IMR-90 (cell line): Measurements from ENCODE around the gene SSR2. TPM values are rescaled to one million over a fixed set of nuclear protein-coding genes. Genes with fewer than 3 reads are reported as not detected.

ENCODE experiments used
- ATAC-seq: fragments of 200-7000 bp; cut with Tn5 transposase; 2 replicates; pipeline ENCODE4 v1.9.1; 2020; ENCODE audit warnings: low read depth, mild to moderate bottlenecking, moderate library complexity
- BruUV-seq: library from RNA; stranded (reverse); fragments of 400-500 nt; replicated peaks from 2 replicates; lab custom pipeline; 2021; lab: Mats Ljungman, UMichigan
- CTCF ChIA-PET: fragments of 300-600 bp; formaldehyde crosslinking; extraction: SDS; loops from one replicate; lab custom pipeline; 2021; ENCODE audit warnings: antibody characterized with exemption; lab: Yijun Ruan, JAX
- POLR2A ChIA-PET: fragments of 300-600 bp; sonication (Branson Sonifier 250); formaldehyde crosslinking; loops from one replicate; lab custom pipeline; 2022; ENCODE audit warnings: antibody characterized with exemption; ENCODE audit not compliant: unreplicated experiment; lab: Charles Lee
- DNase-seq: peaks from one replicate; pipeline ENCODE4 v3.0.0; 2013
- H2AFZ ChIP-seq: replicated peaks from 2 replicates; pipeline ENCODE3; 2013; ENCODE audit warnings: low read length, mild to moderate bottlenecking; ENCODE audit not compliant: poor library complexity
- H2AK5ac ChIP-seq: 2 replicates; pipeline ENCODE4 v1.6.1; 2013; ENCODE audit warnings: low read depth, low read length, inconsistent platforms
- H2AK9ac ChIP-seq: replicated peaks from 2 replicates; pipeline ENCODE3; 2013; ENCODE audit warnings: mild to moderate bottlenecking, low read depth, low read length, moderate library complexity; ENCODE audit not compliant: poor library complexity
- H2BK120ac ChIP-seq: 2 replicates; pipeline ENCODE4 v1.6.1; 2013; ENCODE audit warnings: low read depth, low read length, inconsistent platforms
- H2BK15ac ChIP-seq: 3 replicates; pipeline ENCODE4 v1.6.1; 2013; ENCODE audit warnings: low read depth, low read length, inconsistent platforms
- H2BK20ac ChIP-seq: 2 replicates; pipeline ENCODE4 v1.6.1; 2013; ENCODE audit warnings: low read depth, mild to moderate bottlenecking, inconsistent platforms, low read length, moderate library complexity
- H2BK5ac ChIP-seq: 2 replicates; pipeline ENCODE4 v1.6.1; 2013; ENCODE audit warnings: mild to moderate bottlenecking, low read depth, low read length, inconsistent platforms; ENCODE audit not compliant: poor library complexity, severe bottlenecking
- H3K14ac ChIP-seq: replicated peaks from 2 replicates; pipeline ENCODE4 v1.6.1; 2013; ENCODE audit warnings: low read depth, low read length, inconsistent platforms
- H3K18ac ChIP-seq: 2 replicates; pipeline ENCODE4 v1.6.1; 2013; ENCODE audit warnings: low read depth, low read length, control low read depth
- H3K23ac ChIP-seq: 2 replicates; pipeline ENCODE4 v1.6.1; 2013; ENCODE audit warnings: low read depth, low read length, inconsistent platforms
- H3K27ac ChIP-seq: 2 replicates; pipeline ENCODE4 v1.5.1; 2013; ENCODE audit warnings: mild to moderate bottlenecking, control low read depth, low read length; ENCODE audit not compliant: insufficient read depth
- H3K27me3 ChIP-seq: 2 replicates; pipeline ENCODE4 v1.6.1; 2013; ENCODE audit warnings: low read length; ENCODE audit not compliant: control insufficient read depth, insufficient read depth
- H3K36me3 ChIP-seq: 2 replicates; pipeline ENCODE4 v1.6.1; 2013; ENCODE audit warnings: low read length, mixed read lengths; ENCODE audit not compliant: control insufficient read depth, insufficient read depth
- H3K4ac ChIP-seq: 2 replicates; pipeline ENCODE4 v1.6.1; 2013; ENCODE audit warnings: low read depth, low read length, inconsistent platforms
- H3K4me1 ChIP-seq: 2 replicates; pipeline ENCODE4 v1.6.1; 2013; ENCODE audit warnings: low read length, mixed read lengths; ENCODE audit not compliant: control insufficient read depth, insufficient read depth
- H3K4me2 ChIP-seq: 2 replicates; pipeline ENCODE4 v1.6.1; 2013; ENCODE audit warnings: low read depth, mild to moderate bottlenecking, control low read depth, low read length, moderate library complexity
- H3K4me3 ChIP-seq: 2 replicates; pipeline ENCODE4 v1.5.1; 2013; ENCODE audit warnings: low read depth, mild to moderate bottlenecking, control low read depth, low read length, moderate library complexity; ENCODE audit not compliant: insufficient read depth
- H3K56ac ChIP-seq: 2 replicates; pipeline ENCODE4 v1.6.1; 2013; ENCODE audit warnings: low read length, inconsistent platforms; ENCODE audit not compliant: insufficient read depth; ENCODE audit errors: extremely low read depth
- H3K79me1 ChIP-seq, 2 experiments: 2 replicates each; pipeline ENCODE4 v1.6.1; 2013; ENCODE audit warnings: low read length in 2 of 2, inconsistent platforms in 1 of 2, low read depth in 1 of 2
- H3K9ac ChIP-seq: 2 replicates; pipeline ENCODE4 v1.6.1; 2013; ENCODE audit warnings: low read depth, low read length, control low read depth
- H3K9me1 ChIP-seq: 2 replicates; pipeline ENCODE4 v1.6.1; 2013; ENCODE audit warnings: low read length, inconsistent platforms; ENCODE audit not compliant: insufficient read depth
- H3K9me3 ChIP-seq: 2 replicates; pipeline ENCODE4 v1.6.1; 2013; ENCODE audit warnings: low read length; ENCODE audit not compliant: control insufficient read depth, insufficient read depth
- H4K20me1 ChIP-seq: 2 replicates; pipeline ENCODE4 v1.6.1; 2013; ENCODE audit warnings: low read length, inconsistent platforms; ENCODE audit not compliant: insufficient read depth
- H4K5ac ChIP-seq: 2 replicates; pipeline ENCODE4 v1.6.1; 2013; ENCODE audit warnings: mild to moderate bottlenecking, low read depth, low read length, control low read depth
- H4K8ac ChIP-seq, 2 experiments: 2 replicates each; pipeline ENCODE4 v1.6.1; 2013; ENCODE audit warnings: low read depth in 2 of 2, low read length in 2 of 2, control low read depth in 1 of 2, inconsistent platforms in 1 of 2
- H4K91ac ChIP-seq: 2 replicates; pipeline ENCODE4 v1.6.1; 2013; ENCODE audit warnings: low read depth, low read length, inconsistent platforms; ENCODE audit not compliant: insufficient read depth
- CEBPB ChIP-seq: IDR thresholded peaks from 2 replicates; pipeline ENCODE4 v1.6.1; 2012; ENCODE audit warnings: low read depth, low read length, improper control_type of control experiment
- CTCF ChIP-seq: conservative IDR thresholded peaks from 2 replicates; pipeline ENCODE4 v1.5.1; 2012; ENCODE audit warnings: mild to moderate bottlenecking, low read depth, low read length, improper control_type of control experiment
- FOS ChIP-seq: fragments of 150-350 bp; IDR thresholded peaks from 2 replicates; pipeline ENCODE4 v1.6.1; 2016; ENCODE audit warnings: low read depth, low read length
- MAZ ChIP-seq: IDR thresholded peaks from 2 replicates; pipeline ENCODE4 v1.6.1; 2012; ENCODE audit warnings: low read depth, mild to moderate bottlenecking, low read length, improper control_type of control experiment, moderate library complexity, borderline replicate concordance
- POLR2A ChIP-seq: IDR thresholded peaks from 2 replicates; pipeline ENCODE4 v1.6.1; 2012; ENCODE audit warnings: mild to moderate bottlenecking, low read depth, low read length
- RCOR1 ChIP-seq: IDR thresholded peaks from 2 replicates; pipeline ENCODE4 v1.6.1; 2012; ENCODE audit warnings: mild to moderate bottlenecking, low read length, improper control_type of control experiment; ENCODE audit not compliant: insufficient replicate concordance
- SMC3 ChIP-seq: fragments of 150-350 bp; IDR thresholded peaks from 2 replicates; pipeline ENCODE4 v1.6.1; 2016; ENCODE audit warnings: low read depth, mild to moderate bottlenecking, antibody characterized with exemption, low read length, moderate library complexity
- USF2 ChIP-seq: fragments of 150-350 bp; IDR thresholded peaks from 2 replicates; pipeline ENCODE4 v1.6.1; 2017; ENCODE audit warnings: mild to moderate bottlenecking, antibody characterized with exemption, low read length, low read depth
- WGBS, 2 experiments: methylation state at CpG; one replicate each; pipeline versions ENCODE4 v1.1.5 to v1.1.7; 2013; ENCODE audit warnings: missing lambda C conversion rate in 2 of 2; ENCODE audit not compliant: insufficient read length in 1 of 2; ENCODE audit errors: extremely low coverage in 2 of 2; 5-methylcytosine and 5-hydroxymethylcytosine counted together
- dilution Hi-C: fragments of 300-500 bp; cut with HindIII; formaldehyde crosslinking; loops from one replicate; pipeline ENCODE4 v1.14.3; 2018; ENCODE audit warnings: low sequenced_read_pairs; ENCODE audit not compliant: unreplicated experiment
- in situ Hi-C: fragments of 300-500 bp; cut with MboI; formaldehyde crosslinking; loops from 3 replicates; pipeline ENCODE4 v1.14.3; 2019; ENCODE audit warnings: low sequenced_read_pairs, inconsistent platforms, mixed read lengths
- intact Hi-C: fragments of 100-400 bp; cut with micrococcal nuclease; formaldehyde crosslinking; loops from 2 replicates; pipeline ENCODE4 v1.10.0; 2022
- polyA plus RNA-seq, 3 experiments: library from polyadenylated mRNA; depleted of rRNA; stranded (reverse); fragments of >200 nt; gene quantifications; 2 replicates each; pipeline ENCODE4 v1.2.3, GENCODE V29; 2012; ENCODE audit warnings: low replicate concordance in 1 of 3
- total RNA-seq: library from RNA; depleted of rRNA; stranded (reverse); fragments of >200 nt; gene quantifications from 2 replicates; pipeline ENCODE4 v1.2.3, GENCODE V29; 2012

The SSR2 gene
- total and polyA plus RNA-seq, 2 of the 4 experiments (the other 2 are of a cell fraction): 553 to 1,264 TPM

DNA sequence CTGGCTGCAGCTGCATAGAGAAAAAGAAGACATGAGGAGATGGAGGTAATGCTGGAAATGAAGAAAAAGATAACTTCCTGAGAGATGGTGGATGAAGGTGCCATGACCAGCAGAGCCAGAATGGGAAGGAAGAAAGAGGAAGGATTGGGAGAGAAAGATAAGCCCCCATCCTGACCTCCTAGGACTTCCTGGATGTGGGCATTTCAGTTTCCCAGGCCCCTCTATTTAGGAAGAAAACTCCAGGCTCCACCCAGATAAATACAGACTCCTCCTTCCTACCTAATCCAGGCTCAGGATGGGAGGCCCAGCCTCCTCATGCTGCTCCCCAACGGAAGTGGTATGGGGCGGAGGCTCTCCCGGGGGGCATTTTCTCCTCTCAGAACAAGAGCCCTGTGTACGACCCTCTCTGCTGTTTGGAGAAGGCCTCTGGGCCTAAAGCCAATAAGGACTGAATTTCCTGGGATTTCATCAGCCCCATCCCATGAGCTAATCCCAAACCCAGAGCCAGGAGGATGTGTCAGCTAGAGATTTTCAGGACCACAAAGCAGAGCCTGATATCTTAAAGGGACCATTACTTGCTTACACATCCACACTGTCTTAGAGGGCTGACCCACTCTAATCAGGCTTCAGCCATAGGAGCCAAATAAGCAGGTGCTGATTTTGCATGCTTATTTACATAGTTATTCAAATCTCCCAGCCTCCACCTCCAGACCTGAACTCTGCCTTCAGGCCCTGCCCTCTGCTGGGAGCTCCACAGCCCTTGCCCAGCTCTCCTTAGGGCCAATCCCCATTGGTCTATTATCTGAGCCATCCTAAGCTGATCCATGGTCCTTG lies 37.3 kb downstream of the SSR2 start:
- Histone ChIP-seq H4K8ac (peak overlapping the region; percentile 76 to 90), H3K56ac (peak overlapping the region; percentile 81), H3K36me3 (no peaks in the 10 kb centered on the region), H3K23ac (peak overlapping the region; percentile 93), H3K27ac (peak overlapping the region; percentile 99), H3K14ac (peak overlapping the region; percentile 91), H3K9ac (peak overlapping the region; percentile 77), H3K4me3 (peak overlapping the region; percentile 28), H2BK20ac (peak overlapping the region; percentile 99), H2BK15ac (peak overlapping the region; percentile 80; the same call in 2 of the 3 replicates), H3K9me3 (no peaks in the 10 kb centered on the region), H3K27me3 (no peaks in the 10 kb centered on the region), H2AFZ (peak overlapping the region; percentile 59), H3K4me2 (peak overlapping the region; percentile 61), H4K5ac (peak overlapping the region; percentile 83), H3K18ac (peak overlapping the region; percentile 84), H4K91ac (peak overlapping the region; percentile 94), H3K79me1 (peaks cover 10 to 53% of the 10 kb centered on the region in 2 experiments; a peak in 3 of 4 replicates), H2BK120ac (peak overlapping the region; percentile 98), H2BK5ac (peak overlapping the region; percentile 93), H4K20me1 (no peaks in the 10 kb centered on the region; the same call in 1 of the 2 replicates), H3K4me1 (peaks cover 41% of the 10 kb centered on the region), H2AK5ac (peak overlapping the region; percentile 95), H2AK9ac (peak overlapping the region; percentile 79), H3K4ac (peak overlapping the region; percentile 94), H3K9me1 (peaks cover 26% of the 10 kb centered on the region)
- ChIA-PET POLR2A (no interaction called here), CTCF (interaction anchor here (0.6 to 1.2 kb wide), 2 partner anchors 40 to 45 kb away, joined by 3 read pairs; no protein-coding TSS in a partner anchor)
- 8% methylated on average over 4 of the region's 4 CpGs; no CpG with 5 or more reads in 1 of the 2 experiments for WGBS, 2 experiments
- in situ Hi-C loops (no loop called here), dilution Hi-C loops (no loop called here), intact Hi-C loops (no loop called here)
- DNase-seq (peak; percentile 99), ATAC-seq (peak; percentile 66)
- TF ChIP-seq CEBPB (peak; percentile 98), MAZ (peak; percentile 82; the same call in 1 of the 2 replicates), POLR2A (peak; percentile 78), RCOR1 (no peak), FOS (0 out of 2 replicates have a peak, but pooled peaks have one; percentile 11), USF2 (no peak), SMC3 (no peak), CTCF (0 out of 2 replicates have a peak, but pooled peaks have one; percentile 11)
- no TSS peak for BruUV-seq
